NCI-H1092 treated with DMSO at 0.1 percent for 48 hours (cell line): ENCODE data around the gene PMM2.
"Not testable (repeated sequence)": the region's sequence is repeated elsewhere in the genome, so short reads cannot be mapped to it uniquely, and the experiment has no call there.

Experiments
- DNase-seq: peaks from one replicate; lab custom pipeline; 2025; lab: John Stamatoyannopoulos, UW

Gene PMM2

GRCh38 chr16:8818504-8819270, 21.0 kb downstream of the PMM2 start:
- no peak for DNase-seq

DNA sequence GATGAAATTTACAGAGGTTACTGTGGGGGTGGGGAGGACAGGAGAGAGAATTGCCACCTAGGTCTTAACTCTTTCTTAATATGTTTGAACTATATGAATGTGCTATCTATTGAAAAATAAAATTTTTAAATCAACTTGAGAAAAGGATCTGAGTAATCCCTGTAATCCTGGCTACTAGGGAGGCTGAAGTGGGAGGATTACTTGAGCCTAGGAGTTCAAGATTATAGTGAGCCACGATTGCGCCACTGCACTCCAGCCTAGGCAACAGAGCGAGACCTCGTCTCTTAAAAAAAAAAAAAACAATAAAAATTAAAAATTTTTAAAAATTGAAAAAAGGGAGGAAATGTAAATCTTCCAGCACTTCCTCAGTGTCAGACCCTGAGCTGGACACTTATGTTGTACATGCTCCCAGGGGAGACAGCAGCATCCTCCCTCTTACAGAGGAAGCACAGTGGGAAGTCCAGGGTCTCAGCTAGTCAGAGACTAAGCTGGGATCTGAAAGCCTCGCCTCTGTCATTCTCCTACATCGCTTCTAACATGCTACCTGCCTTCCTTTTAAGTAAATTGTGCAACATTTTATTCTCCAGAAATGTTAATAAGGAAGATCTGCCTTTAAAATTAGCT, 21.9 kb downstream of the PMM2 start:
- DNase-seq = no peak

GRCh38 chr16:8822403-8822802, 24.8 kb downstream of the PMM2 start:
- DNase-seq = no peak

DNA sequence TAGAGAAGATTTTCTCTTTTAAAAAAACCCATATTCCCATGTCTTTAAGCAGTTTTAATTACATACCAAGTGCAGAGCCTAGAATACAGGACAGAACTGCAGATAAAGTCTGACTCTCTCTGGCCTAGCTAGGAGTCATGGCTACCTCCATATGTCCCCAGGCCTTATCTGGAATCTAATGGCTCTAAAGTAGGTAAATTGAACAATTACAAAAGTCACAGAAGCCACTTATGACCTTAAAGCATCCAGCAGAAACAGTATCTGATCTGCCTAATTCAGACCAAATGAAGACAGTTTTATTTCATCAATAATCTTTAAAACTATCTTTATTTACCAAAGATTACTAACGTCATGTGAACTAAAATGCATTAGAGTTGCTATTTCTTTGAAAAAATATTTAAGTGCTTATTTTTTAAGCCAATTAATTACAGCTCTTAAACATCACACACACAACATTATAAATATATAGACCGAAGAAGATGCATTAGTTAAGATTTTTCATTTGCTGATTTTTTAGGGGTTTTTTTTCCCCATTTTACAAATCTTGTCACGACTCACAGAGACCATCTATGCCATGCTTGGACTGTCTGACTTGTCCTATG, 28.7 kb downstream of the PMM2 start:
- no peak for DNase-seq

- no peak for DNase-seq
These were observed 31.0 kb downstream of the PMM2 start for GRCh38 chr16:8828541-8829165.

GRCh38 chr16:8831450-8831849, 33.8 kb downstream of the PMM2 start:
- DNase-seq = no peak

GRCh38 chr16:8831871-8832716, 34.5 kb downstream of the PMM2 start:
- DNase-seq = no peak

- no peak for DNase-seq
These were observed 35.1 kb downstream of the PMM2 start for GRCh38 chr16:8832717-8833105.

DNA sequence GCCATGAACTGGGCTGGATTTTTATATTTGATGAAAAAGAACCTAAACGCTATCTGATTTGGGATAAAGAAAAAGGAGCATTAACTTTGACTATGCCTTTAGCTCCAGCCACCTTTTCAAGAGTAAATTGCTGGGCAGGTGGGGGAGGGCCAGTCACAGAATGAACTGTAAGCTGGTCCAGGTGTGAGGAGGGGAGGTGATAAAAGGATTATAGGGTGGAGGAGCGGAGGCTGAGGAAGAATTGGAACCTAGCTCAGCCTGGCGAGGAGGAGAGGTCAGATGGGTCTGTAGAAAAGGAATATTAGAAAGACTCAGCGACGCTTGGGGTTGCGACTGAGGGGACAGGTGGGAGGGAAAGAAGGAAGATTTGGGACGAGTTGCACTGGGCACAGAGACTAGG, 39.2 kb downstream of the PMM2 start:
- DNase-seq = not testable (repeated sequence)

GRCh38 chr16:8837594-8837993, 40.0 kb downstream of the PMM2 start:
- not testable (repeated sequence) for DNase-seq

- not testable (repeated sequence) for DNase-seq
These were observed 44.4 kb downstream of the PMM2 start for GRCh38 chr16:8842016-8842415.

DNA sequence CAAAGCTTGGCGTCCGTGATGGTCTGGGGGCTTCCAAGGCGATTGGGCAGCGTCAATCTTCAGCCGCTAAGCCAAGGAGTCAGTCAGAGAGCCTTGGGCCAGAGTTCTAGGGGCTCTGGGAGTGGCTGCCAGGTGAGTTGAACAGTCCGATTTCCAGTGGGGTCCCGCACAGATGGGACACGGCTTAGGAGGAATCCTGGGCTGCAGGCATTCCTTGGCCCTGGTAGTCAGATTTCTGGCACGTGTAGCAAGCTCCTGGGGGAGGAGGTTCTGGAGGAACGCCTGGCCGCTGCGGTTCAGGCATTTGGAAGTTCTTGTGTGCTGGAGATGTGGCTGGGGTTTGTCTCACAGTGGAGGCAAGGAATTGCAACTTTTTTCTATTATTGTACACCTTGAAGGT, 45.7 kb downstream of the PMM2 start:
- not testable (repeated sequence) for DNase-seq

- DNase-seq = no peak
These were observed 48.2 kb downstream of the PMM2 start for GRCh38 chr16:8845699-8846298.

DNA sequence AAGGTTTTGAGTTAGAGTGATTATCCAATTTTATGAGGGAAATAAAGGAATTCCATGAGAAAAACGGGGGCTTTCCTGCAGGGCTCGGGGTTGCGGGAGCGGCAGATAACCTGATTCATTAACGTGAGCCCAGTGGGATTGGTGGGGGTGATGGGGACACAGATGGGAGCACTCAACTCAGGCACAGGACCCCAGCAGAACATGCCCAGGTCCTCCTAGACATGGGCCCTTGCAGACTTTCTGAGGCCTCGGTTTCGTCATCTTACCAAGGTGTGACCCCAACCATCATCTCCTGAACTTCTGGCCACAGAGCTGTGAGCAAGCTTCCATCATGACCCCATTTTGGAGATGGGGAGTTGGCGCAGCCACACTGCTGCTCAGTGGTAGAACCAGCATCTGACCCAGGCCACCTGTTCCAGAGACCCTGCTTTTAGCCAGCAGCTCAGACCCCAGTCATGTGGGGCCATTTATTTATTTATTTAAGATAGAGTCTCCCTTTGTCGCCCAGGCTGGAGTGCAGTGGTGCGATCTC, 48.8 kb downstream of the PMM2 start:
- no peak for DNase-seq

DNA sequence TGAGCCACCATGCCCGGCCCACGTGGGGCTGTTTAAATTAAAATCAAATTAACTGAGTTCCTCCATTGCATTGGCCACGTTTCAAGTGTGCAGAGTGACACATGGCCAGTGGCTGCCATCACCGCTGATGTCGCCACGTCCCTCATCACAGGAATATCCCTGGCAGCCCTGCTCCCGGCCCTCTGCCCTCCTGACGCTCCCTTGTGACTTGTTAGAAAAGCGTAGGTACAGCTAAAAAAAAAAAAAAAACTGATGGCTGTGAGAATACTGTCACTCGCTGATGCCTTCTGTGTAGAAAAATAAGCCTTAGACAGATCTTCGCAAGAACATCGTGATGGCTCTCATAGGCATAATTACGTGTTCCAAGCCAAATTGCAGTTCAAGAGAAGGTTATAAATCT, 49.5 kb downstream of the PMM2 start:
- DNase-seq = no peak

- no peak for DNase-seq
These were observed 50.0 kb downstream of the PMM2 start for GRCh38 chr16:8847623-8848022.

- DNase-seq = no peak
These were observed 50.7 kb downstream of the PMM2 start for GRCh38 chr16:8848231-8848938.

- DNase-seq = no peak
These were observed 51.3 kb downstream of the PMM2 start for GRCh38 chr16:8848939-8849391.

DNA sequence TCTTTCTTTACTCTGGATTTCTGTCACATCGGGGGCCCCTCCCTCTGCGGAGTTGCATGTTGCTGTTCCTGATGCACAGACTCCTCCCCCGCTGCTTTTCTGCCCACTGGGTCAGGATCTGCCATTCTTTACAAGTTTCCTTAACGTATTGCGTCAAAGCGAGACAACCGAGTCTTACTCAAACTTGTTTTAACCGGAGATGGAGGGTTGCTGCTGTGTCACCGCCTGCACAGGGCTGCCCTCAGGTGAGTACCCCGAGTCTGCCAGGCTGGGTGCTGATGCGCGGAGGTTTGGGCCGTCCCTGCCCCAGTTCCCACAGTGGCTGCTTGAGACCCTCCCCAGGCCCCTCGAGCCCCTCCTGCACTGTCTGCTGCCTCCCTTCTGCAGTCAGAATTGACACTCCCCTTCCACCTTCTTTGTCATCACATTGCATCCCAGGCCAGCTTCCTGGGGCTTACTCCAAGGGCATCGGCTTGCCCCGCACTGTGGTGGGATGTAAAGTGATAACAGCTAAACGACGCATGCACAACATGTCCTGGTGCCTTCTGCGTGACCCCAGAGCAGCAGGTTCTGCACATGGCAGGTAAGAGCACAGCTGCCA, 51.9 kb downstream of the PMM2 start:
- DNase-seq = no peak

DNA sequence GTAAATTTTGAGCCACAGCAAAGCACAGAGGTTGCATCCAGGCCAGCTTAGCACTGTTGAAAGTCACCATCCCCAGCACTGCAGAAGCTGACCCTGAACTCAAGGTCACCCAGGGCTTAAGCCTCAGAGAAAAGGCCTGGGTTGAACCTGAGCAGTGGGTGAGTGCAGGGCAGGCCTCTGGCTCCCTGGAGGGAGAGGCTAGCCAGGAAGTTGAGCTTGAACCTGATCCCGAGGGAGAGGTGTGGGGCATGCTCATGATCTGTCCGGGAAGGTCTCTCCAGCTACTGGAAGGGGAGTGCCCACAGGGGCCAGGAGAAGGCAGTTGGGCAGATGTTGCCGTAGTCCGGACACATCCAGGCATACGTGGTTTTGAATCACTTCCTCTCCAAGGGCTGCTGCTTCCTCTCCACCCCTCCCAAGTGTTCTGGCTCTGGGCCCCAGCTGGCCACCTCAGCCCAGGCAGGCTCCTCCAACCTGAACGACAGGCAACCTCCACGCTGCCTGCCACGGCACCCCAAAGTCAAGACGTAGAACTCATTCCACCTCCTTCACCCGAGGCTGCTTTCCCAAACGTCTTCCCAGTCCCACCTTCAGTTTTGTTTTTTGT, 52.7 kb downstream of the PMM2 start:
- DNase-seq = no peak
